SK-N-SH (cell line): ENCODE results near the gene QRFPR. TPM values are rescaled to one million over a fixed set of nuclear protein-coding genes. Genes with fewer than 3 reads are reported as not detected.

Source experiments
- CTCF ChIA-PET: fragments of 300-600, 350-600 bp; formaldehyde crosslinking; extraction: SDS; loops from one replicate; lab custom pipeline; 2021; lab: Yijun Ruan, JAX
- POLR2A ChIA-PET: fragments of 350-600 bp; sonication (Branson Sonifier 250); formaldehyde crosslinking; extraction: SDS; loops from one replicate; lab custom pipeline; 2020; ENCODE audit warnings: antibody characterized with exemption, inconsistent platforms; lab: Yijun Ruan, JAX
- DNase-seq: peaks from one replicate; pipeline ENCODE4 v3.0.0; 2012
- H2AFZ ChIP-seq: fragments of 200-600 bp; sonication (generic); 2 replicates; pipeline ENCODE4 v1.8.1; 2016; ENCODE audit warnings: antibody characterized with exemption, mild to moderate bottlenecking, low read depth
- H3F3A ChIP-seq: fragments of 200-600 bp; sonication (generic); replicated peaks from 2 replicates; pipeline ENCODE3; 2016; ENCODE audit warnings: antibody characterized with exemption, mild to moderate bottlenecking; ENCODE audit not compliant: insufficient read depth
- H3K27ac ChIP-seq, 2 experiments: fragments of 200-500 bp in 1 of 2; fragments of 200-600 bp in 1 of 2; sonication (Bioruptor generic) in 1 of 2; sonication (generic), shearing (Covaris generic) in 1 of 2; 2 replicates each; pipeline versions ENCODE4 v1.5.1 to v1.6.1; 2014 to 2016; ENCODE audit warnings: low read depth in 2 of 2, inconsistent platforms in 1 of 2, low read length in 1 of 2, mild to moderate bottlenecking in 1 of 2, mixed read lengths in 1 of 2
- H3K27me3 ChIP-seq: fragments of 200-600 bp; sonication (generic), shearing (Covaris generic); 2 replicates; pipeline ENCODE4 v1.6.1; 2016; ENCODE audit warnings: mixed run types; ENCODE audit not compliant: insufficient read depth
- H3K36me3 ChIP-seq, 2 experiments: fragments of 200-500 bp in 1 of 2; fragments of 200-600 bp in 1 of 2; sonication (Bioruptor generic) in 1 of 2; sonication (generic) in 1 of 2; replicated peaks in 1 of 2; 2 replicates each; pipeline versions ENCODE3 to v1.5.1; 2014 to 2016; ENCODE audit warnings: low read length in 1 of 2, mild to moderate bottlenecking in 1 of 2; ENCODE audit not compliant: insufficient read depth in 2 of 2, control insufficient read depth in 1 of 2
- H3K4me1 ChIP-seq, 2 experiments: fragments of 200-500 bp in 1 of 2; fragments of 200-600 bp in 1 of 2; sonication (Bioruptor generic) in 1 of 2; sonication (generic), shearing (Covaris generic) in 1 of 2; 2 replicates each; pipeline versions ENCODE4 v1.5.1 to v1.6.1; 2014 to 2016; ENCODE audit warnings: low read depth in 1 of 2, low read length in 1 of 2, mixed run types in 1 of 2; ENCODE audit not compliant: insufficient read depth in 2 of 2, control insufficient read depth in 1 of 2
- H3K4me2 ChIP-seq: fragments of 200-600 bp; sonication (generic), shearing (Covaris generic); 2 replicates; pipeline ENCODE4 v1.6.1; 2017; ENCODE audit warnings: mixed run types
- H3K4me3 ChIP-seq, 2 experiments: fragments of 200-500 bp in 1 of 2; fragments of 200-600 bp in 1 of 2; sonication (Bioruptor generic) in 1 of 2; sonication (generic), shearing (Covaris generic) in 1 of 2; 2 replicates each; pipeline versions ENCODE4 v1.5.1 to v1.8.1; 2014 to 2016; ENCODE audit warnings: low read depth in 2 of 2, inconsistent platforms in 1 of 2, low read length in 1 of 2, mild to moderate bottlenecking in 1 of 2, mixed read lengths in 1 of 2, moderate library complexity in 1 of 2
- H3K79me2 ChIP-seq: fragments of 200-600 bp; sonication (generic); 2 replicates; pipeline ENCODE4 v1.8.1; 2017; ENCODE audit warnings: mild to moderate bottlenecking; ENCODE audit not compliant: insufficient read depth
- H3K9ac ChIP-seq: fragments of 200-600 bp; sonication (generic); 2 replicates; pipeline ENCODE4 v1.6.1; 2017; ENCODE audit warnings: mixed run types
- H3K9me2 ChIP-seq: fragments of 200-600 bp; sonication (generic); 2 replicates; pipeline ENCODE4 v1.6.1; 2017; ENCODE audit warnings: mixed run types
- H3K9me3 ChIP-seq: fragments of 200-600 bp; sonication (generic); 2 replicates; pipeline ENCODE4 v1.6.1; 2017; ENCODE audit warnings: mixed run types, mild to moderate bottlenecking, moderate library complexity
- H4K20me1 ChIP-seq: fragments of 200-600 bp; sonication (generic); 2 replicates; pipeline ENCODE4 v1.6.1; 2017; ENCODE audit warnings: mild to moderate bottlenecking, mixed run types; ENCODE audit not compliant: insufficient read depth
- CHD2 ChIP-seq: fragments of 150-350 bp; IDR thresholded peaks from 2 replicates; pipeline ENCODE4 v1.6.1; 2018; ENCODE audit warnings: low read length; ENCODE audit not compliant: partially characterized antibody
- ELF1 ChIP-seq: IDR thresholded peaks from 2 replicates; pipeline ENCODE4 v1.4.0; 2012
- EZH2phosphoT487 ChIP-seq: fragments of 200-600 bp; sonication (generic); IDR thresholded peaks from 2 replicates; pipeline ENCODE4 v1.6.1; 2017; ENCODE audit warnings: low read depth, mixed run types, mild to moderate bottlenecking, antibody characterized with exemption, moderate library complexity, borderline replicate concordance
- FOSL2 ChIP-seq: IDR thresholded peaks from 2 replicates; pipeline ENCODE4 v1.4.0; 2012; ENCODE audit warnings: low read depth, mild to moderate bottlenecking, moderate library complexity, borderline replicate concordance
- FOXM1 ChIP-seq: IDR thresholded peaks from 2 replicates; pipeline ENCODE4 v1.4.0; 2012; ENCODE audit warnings: low read depth, mild to moderate bottlenecking
- GABPA ChIP-seq: IDR thresholded peaks from 2 replicates; pipeline ENCODE4 v1.4.0; 2012; ENCODE audit warnings: low read depth, mild to moderate bottlenecking
- JUND ChIP-seq: IDR thresholded peaks from 2 replicates; pipeline ENCODE4 v1.4.0; 2012
- MAX ChIP-seq: IDR thresholded peaks from 2 replicates; pipeline ENCODE4 v1.4.0; 2012; ENCODE audit warnings: low read depth
- NFIC ChIP-seq: IDR thresholded peaks from 2 replicates; pipeline ENCODE4 v1.4.0; 2012; ENCODE audit warnings: borderline replicate concordance
- RAD21 ChIP-seq: IDR thresholded peaks from 2 replicates; pipeline ENCODE4 v1.6.1; 2012; ENCODE audit warnings: mild to moderate bottlenecking, low read length
- RCOR1 ChIP-seq: fragments of 150-350 bp; IDR thresholded peaks from 2 replicates; pipeline ENCODE4 v1.6.1; 2017; ENCODE audit warnings: antibody characterized with exemption, low read length
- REST ChIP-seq: IDR thresholded peaks from 2 replicates; pipeline ENCODE4 v1.6.1; 2012; ENCODE audit warnings: mild to moderate bottlenecking, low read depth, low read length, moderate library complexity
- SIN3A ChIP-seq: IDR thresholded peaks from 2 replicates; pipeline ENCODE4 v1.6.1; 2012; ENCODE audit warnings: low read depth, mild to moderate bottlenecking, low read length, moderate library complexity, borderline replicate concordance
- SMC3 ChIP-seq: IDR thresholded peaks from 2 replicates; pipeline ENCODE4 v1.6.1; 2012; ENCODE audit warnings: low read depth, low read length, improper control_type of control experiment
- TAF1 ChIP-seq: IDR thresholded peaks from 2 replicates; pipeline ENCODE4 v1.6.1; 2012; ENCODE audit warnings: low read depth, mild to moderate bottlenecking, low read length, moderate library complexity, borderline replicate concordance
- TCF12 ChIP-seq: IDR thresholded peaks from 2 replicates; pipeline ENCODE4 v1.4.0; 2012
- TEAD4 ChIP-seq: IDR thresholded peaks from 2 replicates; pipeline ENCODE4 v1.4.0; 2012; ENCODE audit warnings: mild to moderate bottlenecking, borderline replicate concordance; ENCODE audit not compliant: insufficient read depth
- USF1 ChIP-seq: IDR thresholded peaks from 2 replicates; pipeline ENCODE4 v1.4.0; 2012; ENCODE audit warnings: low read depth, borderline replicate concordance
- USF2 ChIP-seq: fragments of 150-350 bp; IDR thresholded peaks from 2 replicates; pipeline ENCODE4 v1.6.1; 2017; ENCODE audit warnings: antibody characterized with exemption, low read length, low read depth, borderline replicate concordance
- YY1 ChIP-seq: IDR thresholded peaks from 2 replicates; pipeline ENCODE4 v1.4.0; 2012; ENCODE audit warnings: low read depth, mild to moderate bottlenecking
- WGBS: methylation state at CpG from one replicate; pipeline ENCODE4 v1.1.6; 2017; ENCODE audit warnings: low lambda C conversion rate; 5-methylcytosine and 5-hydroxymethylcytosine counted together
- polyA plus RNA-seq, 3 experiments: library from polyadenylated mRNA; depleted of rRNA; stranded (reverse); fragments of >200 nt; gene quantifications; 2 replicates each; pipeline ENCODE4 v1.2.3, GENCODE V29; 2012

The QRFPR gene
- polyA plus RNA-seq, 1 of the 3 experiments (the other 2 are of a cell fraction): not detected

- TF ChIP-seq TEAD4: no peak
- no peak for TF ChIP-seq CHD2
- no peak for TF ChIP-seq MAX
- TF ChIP-seq YY1: no peak
- TF ChIP-seq SIN3A: no peak
- TF ChIP-seq ELF1: no peak
Observed at GRCh38 chr4:121392426-121393086, 11.7 kb upstream of the QRFPR start (continued).

- no peak overlapping the region for H3K9ac ChIP-seq
- 0% methylated on average over 2 of the region's 2 CpGs for WGBS
- TF ChIP-seq JUND (no peak), SIN3A (no peak), TEAD4 (no peak), NFIC (no peak), SMC3 (no peak), TCF12 (no peak), MAX (no peak), USF1 (no peak), RAD21 (no peak), RCOR1 (no peak)
- no peaks in the 10 kb centered on the region for H3K9me2 ChIP-seq
- H3K4me2 ChIP-seq: no peak overlapping the region
- CTCF ChIA-PET: interaction anchor here (1.2 kb wide), 1 partner anchor 72 kb away, joined by 3 read pairs; no protein-coding TSS in a partner anchor
- H4K20me1 ChIP-seq: no peaks in the 10 kb centered on the region
- no peak overlapping the region for H3K27ac ChIP-seq
- H3K27me3 ChIP-seq: peaks cover 9% of the 10 kb centered on the region; the same call in 1 of the 2 replicates
- no peak overlapping the region for H2AFZ ChIP-seq
- no peaks in the 10 kb centered on the region for H3K9me3 ChIP-seq
- no peaks in the 10 kb centered on the region for H3F3A ChIP-seq
- DNase-seq: no peak
- H3K4me1 ChIP-seq: no peaks in the 10 kb centered on the region
- H3K36me3 ChIP-seq: no peaks in the 10 kb centered on the region
- POLR2A ChIA-PET: no interaction called here
- no peaks in the 10 kb centered on the region for H3K79me2 ChIP-seq
- no peak overlapping the region for H3K4me3 ChIP-seq
Observed at GRCh38 chr4:121390335-121390734, 9.5 kb upstream of the QRFPR start.

GRCh38 chr4:121379276-121379675 lies 1.5 kb downstream of the QRFPR start:
- Histone ChIP-seq H3K79me2 (no peaks in the 10 kb centered on the region), H3F3A (no peaks in the 10 kb centered on the region), H4K20me1 (no peaks in the 10 kb centered on the region), H3K27ac (no peak overlapping the region), H3K9me3 (no peaks in the 10 kb centered on the region), H3K36me3 (no peaks in the 10 kb centered on the region), H3K9me2 (no peaks in the 10 kb centered on the region), H2AFZ (no peak overlapping the region), H3K9ac (no peak overlapping the region), H3K4me1 (peaks cover 0 to 6% of the 10 kb centered on the region in 2 experiments; a peak in 1 of 4 replicates), H3K27me3 (peaks cover 43% of the 10 kb centered on the region), H3K4me3 (no peak overlapping the region), H3K4me2 (no peak overlapping the region)
- CTCF ChIA-PET: interaction anchor here (1.3 to 1.6 kb wide), 2 partner anchors 8 to 277 kb away, joined by 3 read pairs; no protein-coding TSS in a partner anchor
- DNase-seq: no peak
- 9% methylated on average over 3 of the region's 3 CpGs for WGBS
- POLR2A ChIA-PET: no interaction called here
- no peak for TF ChIP-seq GABPA
- no peak for TF ChIP-seq FOSL2
- TF ChIP-seq SMC3: no peak
- no peak for TF ChIP-seq TAF1
- no peak for TF ChIP-seq REST
- TF ChIP-seq RCOR1: no peak
- no peak for TF ChIP-seq USF2
- no peak for TF ChIP-seq FOXM1
- no peak for TF ChIP-seq NFIC
- TF ChIP-seq EZH2phosphoT487: no peak
